ENCODE measurements around the gene TRAM2.

TRAM2 gene

DNA sequence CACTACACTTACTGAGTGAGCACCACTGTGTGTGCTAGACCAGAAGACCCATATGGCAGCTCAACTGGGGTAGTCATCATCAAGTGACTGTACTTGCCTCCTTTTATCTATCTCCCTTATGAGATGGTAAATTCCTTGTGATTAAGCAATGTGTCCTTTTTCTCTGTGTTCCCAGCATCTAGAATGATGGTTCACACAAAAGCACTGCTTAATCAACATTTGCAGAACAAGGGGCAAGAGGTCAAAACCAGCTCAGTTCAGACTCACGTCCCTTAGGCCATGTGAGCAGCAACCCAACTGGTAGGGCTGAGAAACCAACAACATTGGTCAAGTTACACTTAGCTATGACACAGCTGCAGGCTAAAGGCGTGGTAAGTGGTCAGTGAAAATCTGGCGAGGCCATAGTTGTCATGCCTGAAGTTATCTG lies 10.0 kb downstream of the TRAM2 start:
- no peak overlapping the region for H4K8ac ChIP-seq (ENCODE audit: low read depth, low read length)
- H3K9ac ChIP-seq (ENCODE audit: low read depth, low read length, poor library complexity): no peak overlapping the region
- no peaks in the 10 kb centered on the region for H3K9me3 ChIP-seq (replicated peaks in 1 of 2; ENCODE audit: control insufficient read depth in 2 of 2, insufficient read depth in 1 of 2, low read depth in 1 of 2, low read length in 2 of 2)
- no peak overlapping the region for H3K14ac ChIP-seq (ENCODE audit: low read length)
- H2BK15ac ChIP-seq (ENCODE audit: low read length): no peak overlapping the region
- no peak overlapping the region for H3K18ac ChIP-seq (ENCODE audit: low read length)
- no peak overlapping the region for H2BK12ac ChIP-seq (ENCODE audit: low read length)
- no peak overlapping the region for H3K23ac ChIP-seq (ENCODE audit: low read depth, low read length, poor library complexity)
- H3K4me3 ChIP-seq (ENCODE audit: low read length in 2 of 2): no peak overlapping the region
- no peak overlapping the region for H2BK120ac ChIP-seq (ENCODE audit: low read depth, low read length)
- no peak overlapping the region for H2AFZ ChIP-seq (ENCODE audit: low read length)
- no peak overlapping the region for H2BK5ac ChIP-seq (ENCODE audit: low read length)
- H3K4me1 ChIP-seq (ENCODE audit: control insufficient read depth in 2 of 2, insufficient read depth in 1 of 2, low read depth in 1 of 2, low read length in 2 of 2): peaks cover 14 to 22% of the 10 kb centered on the region in 2 donors
- H3K4ac ChIP-seq (ENCODE audit: low read length): no peak overlapping the region
- H4K91ac ChIP-seq (ENCODE audit: low read depth, low read length, poor library complexity): no peak overlapping the region
- no peaks in the 10 kb centered on the region for H3K27me3 ChIP-seq (ENCODE audit: control insufficient read depth in 3 of 3, insufficient read depth in 3 of 3, low read depth in 1 of 3, low read length in 3 of 3)
- no peak overlapping the region for H2AK5ac ChIP-seq (ENCODE audit: low read depth, low read length)
- no peak overlapping the region for H3K27ac ChIP-seq (replicated peaks; ENCODE audit: low read length)
- DNase-seq (ENCODE audit: low spot score): no peak
- WGBS, 2 donors (ENCODE audit: extremely low coverage in 2 of 2, insufficient read length in 2 of 2, insufficient replicate concordance in 1 of 2): no CpG with 5 or more reads among the region's 3 CpGs
- no peak overlapping the region for H3K4me2 ChIP-seq (ENCODE audit: insufficient read depth, low read length, poor library complexity, severe bottlenecking)
- peaks cover 2% of the 10 kb centered on the region for H3K79me1 ChIP-seq (ENCODE audit: low read depth, low read length)
- no peaks in the 10 kb centered on the region for H3K36me3 ChIP-seq (replicated peaks in 1 of 2; ENCODE audit: control insufficient read depth in 2 of 2, insufficient read depth in 2 of 2, low read length in 2 of 2)

DNA sequence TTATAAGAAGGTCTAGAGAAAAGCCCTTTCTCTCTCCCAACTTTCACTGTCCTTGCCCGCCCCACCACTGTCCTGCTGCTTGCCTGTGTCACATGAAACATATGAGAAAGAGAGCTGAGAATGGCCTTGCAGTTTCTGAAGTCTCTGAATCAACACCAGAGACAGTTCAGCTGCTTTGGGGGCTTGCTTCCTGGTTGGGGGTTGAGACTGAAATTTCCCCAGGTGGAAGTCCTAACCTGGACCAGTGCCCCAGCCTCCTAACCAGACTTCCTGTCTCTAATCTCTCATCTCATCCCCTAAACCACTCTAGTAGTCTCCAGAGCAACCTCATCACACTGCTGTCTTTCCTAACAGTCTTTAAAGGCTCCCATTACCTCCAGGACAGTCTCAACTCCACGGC lies 10.7 kb downstream of the TRAM2 start:
- no peak overlapping the region for H3K9ac ChIP-seq (ENCODE audit: low read depth, low read length, poor library complexity)
- H2BK120ac ChIP-seq (ENCODE audit: low read depth, low read length): no peak overlapping the region
- peaks cover 13 to 16% of the 10 kb centered on the region in 2 donors for H3K4me1 ChIP-seq (ENCODE audit: control insufficient read depth in 2 of 2, insufficient read depth in 1 of 2, low read depth in 1 of 2, low read length in 2 of 2)
- peaks cover 2% of the 10 kb centered on the region for H3K79me1 ChIP-seq (ENCODE audit: low read depth, low read length)
- no peak overlapping the region for H3K14ac ChIP-seq (ENCODE audit: low read length)
- H3K4ac ChIP-seq (ENCODE audit: low read length): no peak overlapping the region
- DNase-seq (ENCODE audit: low spot score): no peak
- H3K27me3 ChIP-seq (ENCODE audit: control insufficient read depth in 3 of 3, insufficient read depth in 3 of 3, low read depth in 1 of 3, low read length in 3 of 3): no peaks in the 10 kb centered on the region
- H3K27ac ChIP-seq (replicated peaks; ENCODE audit: low read length): no peak overlapping the region
- H2BK12ac ChIP-seq (ENCODE audit: low read length): no peak overlapping the region
- no peak overlapping the region for H2BK15ac ChIP-seq (ENCODE audit: low read length)
- H4K91ac ChIP-seq (ENCODE audit: low read depth, low read length, poor library complexity): no peak overlapping the region
- no peak overlapping the region for H2BK5ac ChIP-seq (ENCODE audit: low read length)
- H3K4me2 ChIP-seq (ENCODE audit: insufficient read depth, low read length, poor library complexity, severe bottlenecking): no peak overlapping the region
- no peak overlapping the region for H3K4me3 ChIP-seq (ENCODE audit: low read length in 2 of 2)
- WGBS, 2 donors (ENCODE audit: extremely low coverage in 2 of 2, insufficient read length in 2 of 2, insufficient replicate concordance in 1 of 2): no CpG with 5 or more reads among the region's 2 CpGs
- H3K9me3 ChIP-seq (replicated peaks in 1 of 2; ENCODE audit: control insufficient read depth in 2 of 2, insufficient read depth in 1 of 2, low read depth in 1 of 2, low read length in 2 of 2): no peaks in the 10 kb centered on the region
- H3K18ac ChIP-seq (ENCODE audit: low read length): no peak overlapping the region
- no peak overlapping the region for H2AFZ ChIP-seq (ENCODE audit: low read length)
- no peak overlapping the region for H3K23ac ChIP-seq (ENCODE audit: low read depth, low read length, poor library complexity)
- no peak overlapping the region for H4K8ac ChIP-seq (ENCODE audit: low read depth, low read length)
- H3K36me3 ChIP-seq (replicated peaks in 1 of 2; ENCODE audit: control insufficient read depth in 2 of 2, insufficient read depth in 2 of 2, low read length in 2 of 2): no peaks in the 10 kb centered on the region
- H2AK5ac ChIP-seq (ENCODE audit: low read depth, low read length): no peak overlapping the region

DNA sequence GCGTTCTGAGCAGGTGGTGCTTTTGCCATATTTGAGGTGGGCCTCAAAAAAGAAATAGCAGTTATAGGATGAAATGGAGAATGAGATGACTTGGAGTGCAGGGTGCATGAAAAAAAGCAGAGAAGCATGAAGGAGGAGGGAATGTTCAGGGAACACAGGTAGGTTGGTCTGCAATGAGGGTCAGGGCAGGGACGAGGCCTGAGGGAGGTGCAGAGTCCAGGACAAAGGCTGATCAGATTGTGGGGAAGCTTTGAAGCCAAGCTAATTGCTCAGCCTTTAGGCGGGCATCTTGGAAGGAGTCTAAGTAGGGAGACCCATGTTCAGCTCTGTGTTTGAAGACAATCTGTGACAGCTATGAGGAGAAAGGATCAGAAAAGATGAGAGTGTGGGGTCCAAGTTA lies 12.0 kb downstream of the TRAM2 start:
- no peak overlapping the region for H3K4me3 ChIP-seq (ENCODE audit: low read length in 2 of 2)
- no peak overlapping the region for H2BK15ac ChIP-seq (ENCODE audit: low read length)
- no peak overlapping the region for H2BK12ac ChIP-seq (ENCODE audit: low read length)
- no peak overlapping the region for H3K23ac ChIP-seq (ENCODE audit: low read depth, low read length, poor library complexity)
- no peak overlapping the region for H3K9ac ChIP-seq (ENCODE audit: low read depth, low read length, poor library complexity)
- H3K79me1 ChIP-seq (ENCODE audit: low read depth, low read length): peaks cover 2% of the 10 kb centered on the region
- H2AK5ac ChIP-seq (ENCODE audit: low read depth, low read length): no peak overlapping the region
- no peak overlapping the region for H3K27ac ChIP-seq (replicated peaks; ENCODE audit: low read length)
- H3K14ac ChIP-seq (ENCODE audit: low read length): no peak overlapping the region
- no peaks in the 10 kb centered on the region for H3K9me3 ChIP-seq (replicated peaks in 1 of 2; ENCODE audit: control insufficient read depth in 2 of 2, insufficient read depth in 1 of 2, low read depth in 1 of 2, low read length in 2 of 2)
- peaks cover 6 to 10% of the 10 kb centered on the region in 2 donors for H3K4me1 ChIP-seq (ENCODE audit: control insufficient read depth in 2 of 2, insufficient read depth in 1 of 2, low read depth in 1 of 2, low read length in 2 of 2)
- H2AFZ ChIP-seq (ENCODE audit: low read length): no peak overlapping the region
- no peak overlapping the region for H3K18ac ChIP-seq (ENCODE audit: low read length)
- H3K4me2 ChIP-seq (ENCODE audit: insufficient read depth, low read length, poor library complexity, severe bottlenecking): no peak overlapping the region
- DNase-seq (ENCODE audit: low spot score): no peak
- H3K27me3 ChIP-seq (ENCODE audit: control insufficient read depth in 3 of 3, insufficient read depth in 3 of 3, low read depth in 1 of 3, low read length in 3 of 3): no peaks in the 10 kb centered on the region
- WGBS, 2 donors (ENCODE audit: extremely low coverage in 2 of 2, insufficient read length in 2 of 2, insufficient replicate concordance in 1 of 2): no CpG with 5 or more reads among the region's 3 CpGs
- H2BK5ac ChIP-seq (ENCODE audit: low read length): no peak overlapping the region
- no peak overlapping the region for H4K8ac ChIP-seq (ENCODE audit: low read depth, low read length)
- no peak overlapping the region for H2BK120ac ChIP-seq (ENCODE audit: low read depth, low read length)
- H3K4ac ChIP-seq (ENCODE audit: low read length): no peak overlapping the region
- H4K91ac ChIP-seq (ENCODE audit: low read depth, low read length, poor library complexity): no peak overlapping the region
- no peaks in the 10 kb centered on the region for H3K36me3 ChIP-seq (replicated peaks in 1 of 2; ENCODE audit: control insufficient read depth in 2 of 2, insufficient read depth in 2 of 2, low read length in 2 of 2)

DNA sequence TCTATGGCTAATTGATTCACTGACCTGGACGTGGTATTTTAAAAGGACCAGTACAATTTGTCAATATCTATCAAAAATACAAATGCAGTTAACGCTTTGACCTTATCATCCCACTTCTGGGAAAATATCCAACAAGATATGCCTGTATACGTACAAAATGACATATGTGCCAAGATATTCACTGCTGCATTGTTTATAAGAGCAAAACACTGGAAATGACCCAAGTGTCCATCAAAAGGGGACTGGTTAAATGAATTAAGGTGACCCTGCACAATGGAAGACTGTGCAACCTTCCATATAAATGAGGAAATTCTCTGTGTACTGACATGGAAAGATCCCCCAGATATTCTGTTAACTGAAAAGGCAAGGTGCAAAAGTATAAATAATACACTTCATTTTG lies 13.9 kb downstream of the TRAM2 start:
- H3K4me1 ChIP-seq (ENCODE audit: control insufficient read depth in 2 of 2, insufficient read depth in 1 of 2, low read depth in 1 of 2, low read length in 2 of 2): peaks cover 0 to 15% of the 10 kb centered on the region in 2 donors

More for the DNA sequence above, 13.9 kb downstream of the TRAM2 start:
- no peak overlapping the region for H3K23ac ChIP-seq (ENCODE audit: low read depth, low read length, poor library complexity)
- no peak overlapping the region for H3K27ac ChIP-seq (replicated peaks; ENCODE audit: low read length)
- no peak overlapping the region for H4K91ac ChIP-seq (ENCODE audit: low read depth, low read length, poor library complexity)
- H3K27me3 ChIP-seq (ENCODE audit: control insufficient read depth in 3 of 3, insufficient read depth in 3 of 3, low read depth in 1 of 3, low read length in 3 of 3): no peaks in the 10 kb centered on the region
- no peak overlapping the region for H2BK120ac ChIP-seq (ENCODE audit: low read depth, low read length)
- DNase-seq (ENCODE audit: low spot score): no peak
- no peaks in the 10 kb centered on the region for H3K9me3 ChIP-seq (replicated peaks in 1 of 2; ENCODE audit: control insufficient read depth in 2 of 2, insufficient read depth in 1 of 2, low read depth in 1 of 2, low read length in 2 of 2)
- WGBS, 2 donors (ENCODE audit: extremely low coverage in 2 of 2, insufficient read length in 2 of 2, insufficient replicate concordance in 1 of 2): no CpG with 5 or more reads among the region's 3 CpGs
- H2AFZ ChIP-seq (ENCODE audit: low read length): no peak overlapping the region
- H2AK5ac ChIP-seq (ENCODE audit: low read depth, low read length): no peak overlapping the region
- peaks cover 2% of the 10 kb centered on the region for H3K79me1 ChIP-seq (ENCODE audit: low read depth, low read length)
- no peak overlapping the region for H3K4ac ChIP-seq (ENCODE audit: low read length)
- H4K8ac ChIP-seq (ENCODE audit: low read depth, low read length): no peak overlapping the region
- no peak overlapping the region for H2BK12ac ChIP-seq (ENCODE audit: low read length)
- H2BK15ac ChIP-seq (ENCODE audit: low read length): no peak overlapping the region
- no peaks in the 10 kb centered on the region for H3K36me3 ChIP-seq (replicated peaks in 1 of 2; ENCODE audit: control insufficient read depth in 2 of 2, insufficient read depth in 2 of 2, low read length in 2 of 2)
- H3K18ac ChIP-seq (ENCODE audit: low read length): no peak overlapping the region
- no peak overlapping the region for H3K9ac ChIP-seq (ENCODE audit: low read depth, low read length, poor library complexity)
- no peak overlapping the region for H3K14ac ChIP-seq (ENCODE audit: low read length)
- H3K4me2 ChIP-seq (ENCODE audit: insufficient read depth, low read length, poor library complexity, severe bottlenecking): no peak overlapping the region
- H3K4me3 ChIP-seq (ENCODE audit: low read length in 2 of 2): no peak overlapping the region
- H2BK5ac ChIP-seq (ENCODE audit: low read length): no peak overlapping the region
